GM19324 (cell line): Measurements from ENCODE around the gene MYO5B.
A peak's percentile ranks its signal among the peaks of the same experiment; 100 is the strongest.
"Not testable (repeated sequence)": the region's sequence is repeated elsewhere in the genome, so short reads cannot be mapped to it uniquely, and the experiment has no call there.

Experiments used
- ATAC-seq: cut with Tn5 transposase; IDR thresholded peaks from one replicate; pipeline ENCODE4 v1.9.1; 2021; ENCODE audit warnings: mild to moderate bottlenecking, moderate library complexity; ENCODE audit not compliant: unreplicated experiment, low FRiP score

MYO5B gene

GRCh38 chr18:49814147-49814499 is 380.8 kb downstream of the MYO5B start:
- no peak for ATAC-seq

GRCh38 chr18:49813319-49814146 is 381.4 kb downstream of the MYO5B start, which contains the start of gene ACAA2:
TSS of gene ACAA2 (minus strand) at chr18:49813533. CDS start at chr18:49813484, 49 bp downstream.
- peak; percentile 92 for ATAC-seq

- peak; percentile 9 for ATAC-seq
These were observed 382.0 kb downstream of the MYO5B start for GRCh38 chr18:49813069-49813318.

- no peak for ATAC-seq
These were observed 382.5 kb downstream of the MYO5B start for GRCh38 chr18:49812286-49813068.

- ATAC-seq = no peak
These were observed 383.6 kb downstream of the MYO5B start for GRCh38 chr18:49811151-49811938.

GRCh38 chr18:49808553-49809191 is 386.3 kb downstream of the MYO5B start:
- ATAC-seq = not testable (repeated sequence)

- ATAC-seq = no peak
These were observed 390.9 kb downstream of the MYO5B start for GRCh38 chr18:49804096-49804495.

GRCh38 chr18:49802623-49803022 is 392.3 kb downstream of the MYO5B start:
- no peak for ATAC-seq

- not testable (repeated sequence) for ATAC-seq
These were observed 394.5 kb downstream of the MYO5B start for GRCh38 chr18:49800491-49800890.

GRCh38 chr18:49799806-49800205 is 395.1 kb downstream of the MYO5B start:
- not testable (repeated sequence) for ATAC-seq

- ATAC-seq = no peak
These were observed 396.9 kb downstream of the MYO5B start for GRCh38 chr18:49798001-49798400.

GRCh38 chr18:49795612-49796552 is 399.1 kb downstream of the MYO5B start:
- no peak for ATAC-seq

GRCh38 chr18:49794743-49795142 is 400.2 kb downstream of the MYO5B start:
- ATAC-seq = no peak

GRCh38 chr18:49789560-49790134 is 405.3 kb downstream of the MYO5B start:
- not testable (repeated sequence) for ATAC-seq

- ATAC-seq = no peak
These were observed 406.5 kb downstream of the MYO5B start for GRCh38 chr18:49788327-49788898.

GRCh38 chr18:49786019-49786720 is 408.8 kb downstream of the MYO5B start:
- ATAC-seq = no peak

GRCh38 chr18:49784427-49785185 is 410.3 kb downstream of the MYO5B start:
- peak; percentile 39 for ATAC-seq
